IMR-90 (cell line): ENCODE measurements around the gene NR4A3. TPM values are rescaled to one million over a fixed set of nuclear protein-coding genes. Genes with fewer than 3 reads are reported as not detected.

Source experiments
- ATAC-seq: fragments of 200-7000 bp; cut with Tn5 transposase; 2 replicates; pipeline ENCODE4 v1.9.1; 2020; ENCODE audit warnings: low read depth, mild to moderate bottlenecking, moderate library complexity
- BruUV-seq: library from RNA; stranded (reverse); fragments of 400-500 nt; replicated peaks from 2 replicates; lab custom pipeline; 2021; lab: Mats Ljungman, UMichigan
- CTCF ChIA-PET: fragments of 300-600 bp; formaldehyde crosslinking; extraction: SDS; loops from one replicate; lab custom pipeline; 2021; ENCODE audit warnings: antibody characterized with exemption; lab: Yijun Ruan, JAX
- POLR2A ChIA-PET: fragments of 300-600 bp; sonication (Branson Sonifier 250); formaldehyde crosslinking; loops from one replicate; lab custom pipeline; 2022; ENCODE audit warnings: antibody characterized with exemption; ENCODE audit not compliant: unreplicated experiment; lab: Charles Lee
- DNase-seq: peaks from one replicate; pipeline ENCODE4 v3.0.0; 2013
- H2AFZ ChIP-seq: replicated peaks from 2 replicates; pipeline ENCODE3; 2013; ENCODE audit warnings: low read length, mild to moderate bottlenecking; ENCODE audit not compliant: poor library complexity
- H2AK5ac ChIP-seq: 2 replicates; pipeline ENCODE4 v1.6.1; 2013; ENCODE audit warnings: low read depth, low read length, inconsistent platforms
- H2AK9ac ChIP-seq: replicated peaks from 2 replicates; pipeline ENCODE3; 2013; ENCODE audit warnings: mild to moderate bottlenecking, low read depth, low read length, moderate library complexity; ENCODE audit not compliant: poor library complexity
- H2BK120ac ChIP-seq: 2 replicates; pipeline ENCODE4 v1.6.1; 2013; ENCODE audit warnings: low read depth, low read length, inconsistent platforms
- H2BK15ac ChIP-seq: 3 replicates; pipeline ENCODE4 v1.6.1; 2013; ENCODE audit warnings: low read depth, low read length, inconsistent platforms
- H2BK20ac ChIP-seq: 2 replicates; pipeline ENCODE4 v1.6.1; 2013; ENCODE audit warnings: low read depth, mild to moderate bottlenecking, inconsistent platforms, low read length, moderate library complexity
- H2BK5ac ChIP-seq: 2 replicates; pipeline ENCODE4 v1.6.1; 2013; ENCODE audit warnings: mild to moderate bottlenecking, low read depth, low read length, inconsistent platforms; ENCODE audit not compliant: poor library complexity, severe bottlenecking
- H3K14ac ChIP-seq: replicated peaks from 2 replicates; pipeline ENCODE4 v1.6.1; 2013; ENCODE audit warnings: low read depth, low read length, inconsistent platforms
- H3K18ac ChIP-seq: 2 replicates; pipeline ENCODE4 v1.6.1; 2013; ENCODE audit warnings: low read depth, low read length, control low read depth
- H3K23ac ChIP-seq: 2 replicates; pipeline ENCODE4 v1.6.1; 2013; ENCODE audit warnings: low read depth, low read length, inconsistent platforms
- H3K27ac ChIP-seq: 2 replicates; pipeline ENCODE4 v1.5.1; 2013; ENCODE audit warnings: mild to moderate bottlenecking, control low read depth, low read length; ENCODE audit not compliant: insufficient read depth
- H3K27me3 ChIP-seq: 2 replicates; pipeline ENCODE4 v1.6.1; 2013; ENCODE audit warnings: low read length; ENCODE audit not compliant: control insufficient read depth, insufficient read depth
- H3K36me3 ChIP-seq: 2 replicates; pipeline ENCODE4 v1.6.1; 2013; ENCODE audit warnings: low read length, mixed read lengths; ENCODE audit not compliant: control insufficient read depth, insufficient read depth
- H3K4ac ChIP-seq: 2 replicates; pipeline ENCODE4 v1.6.1; 2013; ENCODE audit warnings: low read depth, low read length, inconsistent platforms
- H3K4me1 ChIP-seq: 2 replicates; pipeline ENCODE4 v1.6.1; 2013; ENCODE audit warnings: low read length, mixed read lengths; ENCODE audit not compliant: control insufficient read depth, insufficient read depth
- H3K4me2 ChIP-seq: 2 replicates; pipeline ENCODE4 v1.6.1; 2013; ENCODE audit warnings: low read depth, mild to moderate bottlenecking, control low read depth, low read length, moderate library complexity
- H3K4me3 ChIP-seq: 2 replicates; pipeline ENCODE4 v1.5.1; 2013; ENCODE audit warnings: low read depth, mild to moderate bottlenecking, control low read depth, low read length, moderate library complexity; ENCODE audit not compliant: insufficient read depth
- H3K56ac ChIP-seq: 2 replicates; pipeline ENCODE4 v1.6.1; 2013; ENCODE audit warnings: low read length, inconsistent platforms; ENCODE audit not compliant: insufficient read depth; ENCODE audit errors: extremely low read depth
- H3K79me1 ChIP-seq, 2 experiments: 2 replicates each; pipeline ENCODE4 v1.6.1; 2013; ENCODE audit warnings: low read length in 2 of 2, inconsistent platforms in 1 of 2, low read depth in 1 of 2
- H3K9ac ChIP-seq: 2 replicates; pipeline ENCODE4 v1.6.1; 2013; ENCODE audit warnings: low read depth, low read length, control low read depth
- H3K9me1 ChIP-seq: 2 replicates; pipeline ENCODE4 v1.6.1; 2013; ENCODE audit warnings: low read length, inconsistent platforms; ENCODE audit not compliant: insufficient read depth
- H3K9me3 ChIP-seq: 2 replicates; pipeline ENCODE4 v1.6.1; 2013; ENCODE audit warnings: low read length; ENCODE audit not compliant: control insufficient read depth, insufficient read depth
- H4K20me1 ChIP-seq: 2 replicates; pipeline ENCODE4 v1.6.1; 2013; ENCODE audit warnings: low read length, inconsistent platforms; ENCODE audit not compliant: insufficient read depth
- H4K5ac ChIP-seq: 2 replicates; pipeline ENCODE4 v1.6.1; 2013; ENCODE audit warnings: mild to moderate bottlenecking, low read depth, low read length, control low read depth
- H4K8ac ChIP-seq, 2 experiments: 2 replicates each; pipeline ENCODE4 v1.6.1; 2013; ENCODE audit warnings: low read depth in 2 of 2, low read length in 2 of 2, control low read depth in 1 of 2, inconsistent platforms in 1 of 2
- H4K91ac ChIP-seq: 2 replicates; pipeline ENCODE4 v1.6.1; 2013; ENCODE audit warnings: low read depth, low read length, inconsistent platforms; ENCODE audit not compliant: insufficient read depth
- CEBPB ChIP-seq: IDR thresholded peaks from 2 replicates; pipeline ENCODE4 v1.6.1; 2012; ENCODE audit warnings: low read depth, low read length, improper control_type of control experiment
- CHD1 ChIP-seq: IDR thresholded peaks from 2 replicates; pipeline ENCODE4 v1.6.1; 2012; ENCODE audit warnings: low read depth, low read length, improper control_type of control experiment
- ELK1 ChIP-seq: fragments of 150-350 bp; IDR thresholded peaks from 2 replicates; pipeline ENCODE4 v1.6.1; 2016; ENCODE audit warnings: low read depth, mild to moderate bottlenecking, low read length, moderate library complexity, borderline replicate concordance
- MAFK ChIP-seq: IDR thresholded peaks from 2 replicates; pipeline ENCODE4 v1.6.1; 2012; ENCODE audit warnings: low read depth, low read length, improper control_type of control experiment
- MAZ ChIP-seq: IDR thresholded peaks from 2 replicates; pipeline ENCODE4 v1.6.1; 2012; ENCODE audit warnings: low read depth, mild to moderate bottlenecking, low read length, improper control_type of control experiment, moderate library complexity, borderline replicate concordance
- MXI1 ChIP-seq: IDR thresholded peaks from 2 replicates; pipeline ENCODE4 v1.6.1; 2012; ENCODE audit warnings: low read depth, mild to moderate bottlenecking, low read length, moderate library complexity, borderline replicate concordance
- NFE2L2 ChIP-seq: fragments of 150-350 bp; IDR thresholded peaks from 2 replicates; pipeline ENCODE4 v1.6.1; 2016; ENCODE audit warnings: low read depth, mild to moderate bottlenecking, low read length
- RAD21 ChIP-seq: IDR thresholded peaks from 2 replicates; pipeline ENCODE4 v1.6.1; 2012; ENCODE audit warnings: low read length, improper control_type of control experiment
- RCOR1 ChIP-seq: IDR thresholded peaks from 2 replicates; pipeline ENCODE4 v1.6.1; 2012; ENCODE audit warnings: mild to moderate bottlenecking, low read length, improper control_type of control experiment; ENCODE audit not compliant: insufficient replicate concordance
- RFX5 ChIP-seq: IDR thresholded peaks from 2 replicates; pipeline ENCODE4 v1.8.0; 2012; ENCODE audit warnings: low read depth, mild to moderate bottlenecking, low read length, moderate library complexity
- SMC3 ChIP-seq: fragments of 150-350 bp; IDR thresholded peaks from 2 replicates; pipeline ENCODE4 v1.6.1; 2016; ENCODE audit warnings: low read depth, mild to moderate bottlenecking, antibody characterized with exemption, low read length, moderate library complexity
- WGBS, 2 experiments: methylation state at CpG; one replicate each; pipeline versions ENCODE4 v1.1.5 to v1.1.7; 2013; ENCODE audit warnings: missing lambda C conversion rate in 2 of 2; ENCODE audit not compliant: insufficient read length in 1 of 2; ENCODE audit errors: extremely low coverage in 2 of 2; 5-methylcytosine and 5-hydroxymethylcytosine counted together
- dilution Hi-C: fragments of 300-500 bp; cut with HindIII; formaldehyde crosslinking; loops from one replicate; pipeline ENCODE4 v1.14.3; 2018; ENCODE audit warnings: low sequenced_read_pairs; ENCODE audit not compliant: unreplicated experiment
- in situ Hi-C: fragments of 300-500 bp; cut with MboI; formaldehyde crosslinking; loops from 3 replicates; pipeline ENCODE4 v1.14.3; 2019; ENCODE audit warnings: low sequenced_read_pairs, inconsistent platforms, mixed read lengths
- intact Hi-C: fragments of 100-400 bp; cut with micrococcal nuclease; formaldehyde crosslinking; loops from 2 replicates; pipeline ENCODE4 v1.10.0; 2022
- polyA plus RNA-seq, 3 experiments: library from polyadenylated mRNA; depleted of rRNA; stranded (reverse); fragments of >200 nt; gene quantifications; 2 replicates each; pipeline ENCODE4 v1.2.3, GENCODE V29; 2012; ENCODE audit warnings: low replicate concordance in 1 of 3
- total RNA-seq: library from RNA; depleted of rRNA; stranded (reverse); fragments of >200 nt; gene quantifications from 2 replicates; pipeline ENCODE4 v1.2.3, GENCODE V29; 2012

The NR4A3 gene
- total and polyA plus RNA-seq, 2 of the 4 experiments (the other 2 are of a cell fraction): 0.27 to 0.54 TPM

- H2BK15ac ChIP-seq: no peak overlapping the region
- POLR2A ChIA-PET: no interaction called here
- H3K36me3 ChIP-seq: peaks cover 8% of the 10 kb centered on the region
- no peak overlapping the region for H4K91ac ChIP-seq
- no peak overlapping the region for H3K9ac ChIP-seq
- H3K4me3 ChIP-seq: no peak overlapping the region
- H3K4ac ChIP-seq: no peak overlapping the region
- CTCF ChIA-PET: no interaction called here
- no peak overlapping the region for H3K4me2 ChIP-seq
- H3K27me3 ChIP-seq: no peaks in the 10 kb centered on the region
- H2AK9ac ChIP-seq: no peak overlapping the region
- no peak overlapping the region for H3K14ac ChIP-seq
- in situ Hi-C loops: loop anchor here (25.0 kb wide), 1 partner anchor 965 kb away; no protein-coding TSS in a partner anchor
- dilution Hi-C loops: no loop called here
- no peak overlapping the region for H3K23ac ChIP-seq
- H4K8ac ChIP-seq: no peak overlapping the region
- H2BK5ac ChIP-seq: no peak overlapping the region
- no peaks in the 10 kb centered on the region for H3K4me1 ChIP-seq
- peaks cover 0 to 14% of the 10 kb centered on the region in 2 experiments; a peak in 1 of 4 replicates for H3K79me1 ChIP-seq
- H2BK20ac ChIP-seq: no peak overlapping the region
- H3K9me3 ChIP-seq: no peaks in the 10 kb centered on the region
- H4K5ac ChIP-seq: no peak overlapping the region
- ATAC-seq (no peak), DNase-seq (no peak)
- TF ChIP-seq ELK1 (no peak), RAD21 (no peak), CEBPB (no peak), MAFK (no peak), RFX5 (no peak), MXI1 (no peak), CHD1 (no peak), RCOR1 (no peak), SMC3 (no peak), NFE2L2 (no peak), MAZ (no peak)
- H4K20me1 ChIP-seq: no peaks in the 10 kb centered on the region; the same call in 1 of the 2 replicates
- intact Hi-C loops: no loop called here
- BruUV-seq: no TSS peak
- H3K18ac ChIP-seq: no peak overlapping the region
- H2BK120ac ChIP-seq: no peak overlapping the region
- H3K9me1 ChIP-seq: no peaks in the 10 kb centered on the region; the same call in 1 of the 2 replicates
- H2AFZ ChIP-seq: no peak overlapping the region
- H3K56ac ChIP-seq: no peak overlapping the region
- no peak overlapping the region for H3K27ac ChIP-seq
- WGBS, 2 experiments: no CpG with 5 or more reads among the region's 2 CpGs
- H2AK5ac ChIP-seq: no peak overlapping the region
These were observed 5.6 kb downstream of the NR4A3 start for GRCh38 chr9:99827244-99827643.
